Endothelial cell of umbilical vein (primary cell): ENCODE results near the gene LRIT2. TPM values are rescaled to one million over a fixed set of nuclear protein-coding genes. Genes with fewer than 3 reads are reported as not detected.

ENCODE experiments used
- BruUV-seq: library from RNA; stranded (reverse); fragments of 400-500 nt; replicated peaks from 2 replicates; lab custom pipeline; 2021; lab: Mats Ljungman, UMichigan
- CTCF ChIA-PET: fragments of 300-600, 350-600 bp; sonication (Branson Sonifier 250); formaldehyde crosslinking; loops from one replicate; lab custom pipeline; 2021; ENCODE audit warnings: antibody characterized with exemption, inconsistent platforms; lab: Charles Lee
- POLR2A ChIA-PET: fragments of 300-600, 350-600 bp; sonication (Branson Sonifier 250); formaldehyde crosslinking; loops from one replicate; lab custom pipeline; 2021; ENCODE audit warnings: antibody characterized with exemption, inconsistent platforms; lab: Charles Lee
- DNase-seq: peaks from one replicate; pipeline ENCODE4 v3.0.0-alpha.2; 2011; ENCODE audit warnings: low read depth, low spot score
- FAIRE-seq: peaks from 2 replicates; lab custom pipeline; 2011; peaks lifted over from hg19 to GRCh38; lab: Jason Lieb, UNC
- H2AFZ ChIP-seq: 2 replicates; pipeline ENCODE4 v1.6.0; 2012; ENCODE audit warnings: low read depth, low read length, control low read depth, inconsistent platforms
- H3K27ac ChIP-seq: 2 replicates; pipeline ENCODE4 v1.5.1; 2011; ENCODE audit warnings: low read depth, mild to moderate bottlenecking, control low read depth, low read length, moderate library complexity; ENCODE audit not compliant: insufficient read depth
- H3K27me3 ChIP-seq, 2 experiments: 2 replicates each; pipeline versions ENCODE4 v1.6.0 to v1.6.1; 2011; ENCODE audit warnings: low read length in 2 of 2, mixed read lengths in 1 of 2; ENCODE audit not compliant: control insufficient read depth in 2 of 2, insufficient read depth in 2 of 2
- H3K36me3 ChIP-seq, 2 experiments: 2 replicates in 1 of 2; 3 replicates in 1 of 2; pipeline ENCODE4 v1.5.1; 2011; ENCODE audit warnings: low read length in 2 of 2, mild to moderate bottlenecking in 1 of 2, moderate library complexity in 1 of 2; ENCODE audit not compliant: control insufficient read depth in 2 of 2, insufficient read depth in 2 of 2; ENCODE audit errors: extremely low read depth in 1 of 2
- H3K4me1 ChIP-seq: 3 replicates; pipeline ENCODE4 v1.5.1; 2011; ENCODE audit warnings: mild to moderate bottlenecking, low read length; ENCODE audit not compliant: control insufficient read depth, insufficient read depth; ENCODE audit errors: extremely low read depth
- H3K4me2 ChIP-seq: 2 replicates; pipeline ENCODE4 v1.6.1; 2011; ENCODE audit warnings: low read length, control low read depth, mixed read lengths; ENCODE audit not compliant: insufficient read depth
- H3K4me3 ChIP-seq, 3 experiments: fragments of 200-600 bp in 1 of 3; sonication (generic), shearing (Covaris generic) in 1 of 3; replicated peaks in 1 of 3; 2 replicates each; pipeline ENCODE4 v1.5.1; 2011 to 2016; ENCODE audit warnings: control low read depth in 3 of 3, low read length in 3 of 3, mild to moderate bottlenecking in 2 of 3, inconsistent platforms in 1 of 3, low read depth in 1 of 3, moderate library complexity in 1 of 3; ENCODE audit not compliant: insufficient read depth in 1 of 3
- H3K79me2 ChIP-seq: 2 replicates; pipeline ENCODE4 v1.6.0; 2012; ENCODE audit warnings: low read length, inconsistent platforms; ENCODE audit not compliant: control insufficient read depth, insufficient read depth
- H3K9ac ChIP-seq: replicated peaks from 2 replicates; pipeline ENCODE3; 2011; ENCODE audit warnings: low read length, control low read depth; ENCODE audit not compliant: insufficient read depth; ENCODE audit errors: extremely low read depth
- H3K9me1 ChIP-seq: replicated peaks from 3 replicates; pipeline ENCODE4 v1.6.0; 2011; ENCODE audit warnings: mild to moderate bottlenecking, low read length; ENCODE audit not compliant: control insufficient read depth, insufficient read depth; ENCODE audit errors: extremely low read depth
- H3K9me3 ChIP-seq: replicated peaks from 2 replicates; pipeline ENCODE4 v1.5.1; 2012; ENCODE audit warnings: low read length, inconsistent platforms; ENCODE audit not compliant: control insufficient read depth, insufficient read depth
- H4K20me1 ChIP-seq: replicated peaks from 2 replicates; pipeline ENCODE3; 2011; ENCODE audit warnings: mild to moderate bottlenecking, low read length; ENCODE audit not compliant: control insufficient read depth, insufficient read depth; ENCODE audit errors: extremely low read depth
- EZH2 ChIP-seq: IDR thresholded peaks from 2 replicates; pipeline ENCODE4 v1.6.1; 2012; ENCODE audit warnings: borderline replicate concordance, low read depth, mild to moderate bottlenecking, moderate library complexity, low read length, inconsistent platforms; ENCODE audit not compliant: severe bottlenecking
- GATA2 ChIP-seq: IDR thresholded peaks from 2 replicates; pipeline ENCODE4 v1.7.0; 2011; ENCODE audit warnings: low read depth, mild to moderate bottlenecking, moderate library complexity, mixed read lengths, low read length; ENCODE audit not compliant: insufficient read length, insufficient read depth
- POLR2AphosphoS5 ChIP-seq: IDR thresholded peaks from 2 replicates; pipeline ENCODE4 v1.6.1; 2012; ENCODE audit warnings: low read depth, mild to moderate bottlenecking, control low read depth, low read length, moderate library complexity; ENCODE audit not compliant: insufficient read depth
- dilution Hi-C: fragments of 300-500 bp; cut with MboI; formaldehyde crosslinking; loops from one replicate; pipeline ENCODE4 v1.15.0; 2019; ENCODE audit warnings: low sequenced_read_pairs; ENCODE audit not compliant: extremely low pct_ligation_motif_present
- intact Hi-C: fragments of 100-400 bp; cut with micrococcal nuclease; formaldehyde crosslinking; loops from one replicate; pipeline ENCODE4 v1.10.0; 2022
- polyA plus RNA-seq, 4 experiments: library from polyadenylated mRNA; depleted of rRNA in 3 of 4; stranded (reverse) in 3 of 4; unstranded in 1 of 4; fragments of >200 nt; gene quantifications; 2 replicates each; pipeline versions ENCODE4 v1.2.1 to v1.2.3, GENCODE V29; 2011 to 2012; ENCODE audit warnings: missing spikeins in 1 of 4
- total RNA-seq: library from RNA; stranded (reverse); gene quantifications from 2 replicates; pipeline ENCODE4 v1.2.3, GENCODE V29; 2021
- TF ChIP-seq, protein P1 (sequence below), 2 donors: IDR thresholded peaks; 1 replicate in 1 of 2; 2 replicates in 1 of 2; pipeline ENCODE4 v1.5.1; 2011; ENCODE audit warnings: low read length in 2 of 2, mild to moderate bottlenecking in 2 of 2, moderate library complexity in 2 of 2, control low read depth in 1 of 2, inconsistent platforms in 1 of 2, low read depth in 1 of 2; ENCODE audit not compliant: insufficient read depth in 1 of 2; ENCODE audit errors: extremely low read depth in 1 of 2

Gene LRIT2
- total and polyA plus RNA-seq, 2 donors (not counting 3 experiments of a cell fraction or from before 2014, with no cell fraction given): not detected

- peaks cover 8 to 11% of the 10 kb centered on the region in 2 experiments for H3K27me3 ChIP-seq
- no peaks in the 10 kb centered on the region for H4K20me1 ChIP-seq
- no peak overlapping the region for H3K27ac ChIP-seq
- no peak overlapping the region for H3K4me3 ChIP-seq
- no peak overlapping the region for H3K9ac ChIP-seq
- H3K9me3 ChIP-seq: no peaks in the 10 kb centered on the region
- peak; percentile 92 for FAIRE-seq
- peak; percentile 73 for DNase-seq
- no peaks in the 10 kb centered on the region for H3K9me1 ChIP-seq
- no peak overlapping the region for H3K4me2 ChIP-seq
- no peaks in the 10 kb centered on the region for H3K4me1 ChIP-seq
- no peaks in the 10 kb centered on the region for H3K36me3 ChIP-seq
- ChIA-PET CTCF (interaction anchor here (0.5 to 11.1 kb wide), 35 partner anchors 8 to 451 kb away, joined by 3 to 510 read pairs (median 5); partner anchors contain the start of gene CCSER2), POLR2A (no interaction called here)
- intact Hi-C loops: loop anchor here (1.0 kb wide), 3 partner anchors 111 to 273 kb away; no protein-coding TSS in a partner anchor
- dilution Hi-C loops: no loop called here
- H3K79me2 ChIP-seq: no peaks in the 10 kb centered on the region
- H2AFZ ChIP-seq: no peak overlapping the region
- BruUV-seq: no TSS peak
- TF ChIP-seq GATA2 (no peak), EZH2 (no peak)
- TF ChIP-seq, protein P1, sequence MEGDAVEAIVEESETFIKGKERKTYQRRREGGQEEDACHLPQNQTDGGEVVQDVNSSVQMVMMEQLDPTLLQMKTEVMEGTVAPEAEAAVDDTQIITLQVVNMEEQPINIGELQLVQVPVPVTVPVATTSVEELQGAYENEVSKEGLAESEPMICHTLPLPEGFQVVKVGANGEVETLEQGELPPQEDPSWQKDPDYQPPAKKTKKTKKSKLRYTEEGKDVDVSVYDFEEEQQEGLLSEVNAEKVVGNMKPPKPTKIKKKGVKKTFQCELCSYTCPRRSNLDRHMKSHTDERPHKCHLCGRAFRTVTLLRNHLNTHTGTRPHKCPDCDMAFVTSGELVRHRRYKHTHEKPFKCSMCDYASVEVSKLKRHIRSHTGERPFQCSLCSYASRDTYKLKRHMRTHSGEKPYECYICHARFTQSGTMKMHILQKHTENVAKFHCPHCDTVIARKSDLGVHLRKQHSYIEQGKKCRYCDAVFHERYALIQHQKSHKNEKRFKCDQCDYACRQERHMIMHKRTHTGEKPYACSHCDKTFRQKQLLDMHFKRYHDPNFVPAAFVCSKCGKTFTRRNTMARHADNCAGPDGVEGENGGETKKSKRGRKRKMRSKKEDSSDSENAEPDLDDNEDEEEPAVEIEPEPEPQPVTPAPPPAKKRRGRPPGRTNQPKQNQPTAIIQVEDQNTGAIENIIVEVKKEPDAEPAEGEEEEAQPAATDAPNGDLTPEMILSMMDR (IDR thresholded peaks at IDR 0.05; ENCODE audit: extremely low read depth in 1 of 2, insufficient read depth in 1 of 2, low read depth in 1 of 2, low read length in 2 of 2): peak; percentile 89 to 95
Observed at GRCh38 chr10:84264611-84265141, 39.3 kb upstream of the LRIT2 start.

DNA sequence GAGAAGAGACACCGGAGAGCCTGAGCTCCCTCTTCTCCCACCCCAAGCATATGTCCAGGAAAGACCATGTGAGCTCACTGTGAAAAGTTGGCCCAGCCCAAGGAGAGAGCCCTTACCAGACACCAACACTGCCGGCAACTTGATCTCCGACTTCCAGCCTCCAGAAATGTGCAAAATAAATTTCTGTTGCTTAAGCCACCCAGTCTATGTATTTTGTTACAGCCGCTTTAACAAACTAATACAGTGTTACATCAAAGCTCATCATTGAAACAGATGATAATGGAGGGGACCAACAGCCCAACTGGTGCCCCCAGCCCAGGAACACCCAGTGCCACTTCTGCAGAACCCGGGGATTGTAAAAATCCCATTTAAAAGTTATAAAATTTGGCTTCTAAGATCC, 38.4 kb upstream of the LRIT2 start:
- intact Hi-C loops: loop anchor here (1.0 kb wide), 3 partner anchors 112 to 274 kb away; no protein-coding TSS in a partner anchor
- H3K4me2 ChIP-seq: no peak overlapping the region
- BruUV-seq: no TSS peak
- H3K4me1 ChIP-seq: no peaks in the 10 kb centered on the region
- H3K9me3 ChIP-seq: no peaks in the 10 kb centered on the region
- FAIRE-seq (no peak), DNase-seq (no peak)
- H3K9ac ChIP-seq: no peak overlapping the region
- no peak overlapping the region for H3K27ac ChIP-seq
- ChIA-PET CTCF (interaction anchor here (0.8 to 11.1 kb wide), 8 partner anchors 89 to 279 kb away, joined by 3 to 510 read pairs (median 4); no protein-coding TSS in a partner anchor), POLR2A (no interaction called here)
- no peak overlapping the region for H3K4me3 ChIP-seq
- H4K20me1 ChIP-seq: no peaks in the 10 kb centered on the region
- dilution Hi-C loops: no loop called here
- no peak overlapping the region for H2AFZ ChIP-seq
- H3K27me3 ChIP-seq: peaks cover 4 to 10% of the 10 kb centered on the region in 2 experiments
- H3K79me2 ChIP-seq: no peaks in the 10 kb centered on the region
- no peaks in the 10 kb centered on the region for H3K9me1 ChIP-seq
- no peak for TF ChIP-seq POLR2AphosphoS5
- no peaks in the 10 kb centered on the region for H3K36me3 ChIP-seq
